Embryonic facial prominence (tissue), 1 donor: ENCODE results near the gene TMEM233.
A peak's percentile ranks its signal among the peaks of the same experiment; 100 is the strongest.

Experiments
- DNase-seq: peaks from one replicate; pipeline ENCODE4 v3.0.0-alpha.2; 2016; ENCODE audit errors: extremely low spot score

Gene TMEM233

GRCh38 chr12:119593578-119594398, at the start of gene TMEM233:
Gene TMEM233, plus strand, starts transcription at chr12:119593774. Its CDS starts 75 bp downstream, at chr12:119593849.
- DNase-seq, result no peak

GRCh38 chr12:119544765-119545625, 48.6 kb upstream of the TMEM233 start:
- DNase-seq, result peak; percentile 31

- DNase-seq, result no peak
These were observed 47.2 kb upstream of the TMEM233 start for GRCh38 chr12:119546340-119546739.

GRCh38 chr12:119547001-119547400, 46.6 kb upstream of the TMEM233 start:
- DNase-seq, result no peak

- no peak for DNase-seq
These were observed 36.7 kb upstream of the TMEM233 start for GRCh38 chr12:119556854-119557253.

- no peak for DNase-seq
These were observed 28.2 kb upstream of the TMEM233 start for GRCh38 chr12:119565404-119565803.

- no peak for DNase-seq
These were observed 22.8 kb upstream of the TMEM233 start for GRCh38 chr12:119570771-119571170.

- no peak for DNase-seq
These were observed 20.5 kb upstream of the TMEM233 start for GRCh38 chr12:119573086-119573485.

- DNase-seq, result no peak
These were observed 19.3 kb upstream of the TMEM233 start for GRCh38 chr12:119574255-119574654.

GRCh38 chr12:119576118-119576810, 17.3 kb upstream of the TMEM233 start:
- no peak for DNase-seq

GRCh38 chr12:119576915-119577314, 16.7 kb upstream of the TMEM233 start:
- no peak for DNase-seq

GRCh38 chr12:119578112-119578511, 15.5 kb upstream of the TMEM233 start:
- no peak for DNase-seq

GRCh38 chr12:119589097-119589496, 4.5 kb upstream of the TMEM233 start:
- no peak for DNase-seq

GRCh38 chr12:119589634-119590033, 3.9 kb upstream of the TMEM233 start:
- DNase-seq, result no peak

- DNase-seq, result no peak
These were observed 1.3 kb upstream of the TMEM233 start for GRCh38 chr12:119592232-119592631.

GRCh38 chr12:119594399-119594730, 791 bp downstream of the TMEM233 start:
- no peak for DNase-seq

GRCh38 chr12:119594772-119595445, 1.3 kb downstream of the TMEM233 start:
- no peak for DNase-seq

GRCh38 chr12:119598159-119598558, 4.6 kb downstream of the TMEM233 start:
- DNase-seq, result no peak

GRCh38 chr12:119601877-119602733, 8.5 kb downstream of the TMEM233 start:
- DNase-seq, result no peak

- no peak for DNase-seq
These were observed 9.1 kb downstream of the TMEM233 start for GRCh38 chr12:119602734-119603094.

- DNase-seq, result no peak
These were observed 10.2 kb downstream of the TMEM233 start for GRCh38 chr12:119603767-119604166.
